Stimulated activated CD4-positive, alpha-beta T cell treated with anti-CD3 and anti-CD28 coated beads, Interleukin-4, amount 100 ng/mL, for 4 hours (primary cell): Measurements from ENCODE around the gene CETN2.
"Not testable (repeated sequence)": the region's sequence is repeated elsewhere in the genome, so short reads cannot be mapped to it uniquely, and the experiment has no call there.

Source experiments
- DNase-seq, 2 experiments: peaks; one replicate each; pipeline ENCODE4 v3.0.0-alpha.2; 2020

CETN2 gene

DNA sequence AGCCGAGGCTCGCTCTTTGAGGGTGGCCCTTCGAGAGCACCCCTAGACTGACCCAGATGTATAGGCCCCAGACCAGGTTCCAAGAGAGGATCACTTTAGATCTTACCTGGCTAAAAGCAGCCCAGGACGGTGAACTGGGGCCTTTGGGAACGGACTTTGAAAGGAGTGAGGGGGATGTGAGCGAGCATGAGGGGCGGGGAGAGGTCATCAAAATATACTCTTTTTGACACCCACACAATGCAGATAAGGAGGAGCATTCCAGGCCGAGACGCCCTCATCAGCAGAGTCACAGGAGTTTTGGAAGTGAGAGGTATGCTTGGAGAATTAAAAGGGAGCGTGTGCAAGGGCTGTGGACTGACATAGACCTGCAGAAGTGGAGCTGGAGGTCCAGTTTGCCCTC lies 834 bp upstream of the CETN2 start:
- no peak for DNase-seq

DNA sequence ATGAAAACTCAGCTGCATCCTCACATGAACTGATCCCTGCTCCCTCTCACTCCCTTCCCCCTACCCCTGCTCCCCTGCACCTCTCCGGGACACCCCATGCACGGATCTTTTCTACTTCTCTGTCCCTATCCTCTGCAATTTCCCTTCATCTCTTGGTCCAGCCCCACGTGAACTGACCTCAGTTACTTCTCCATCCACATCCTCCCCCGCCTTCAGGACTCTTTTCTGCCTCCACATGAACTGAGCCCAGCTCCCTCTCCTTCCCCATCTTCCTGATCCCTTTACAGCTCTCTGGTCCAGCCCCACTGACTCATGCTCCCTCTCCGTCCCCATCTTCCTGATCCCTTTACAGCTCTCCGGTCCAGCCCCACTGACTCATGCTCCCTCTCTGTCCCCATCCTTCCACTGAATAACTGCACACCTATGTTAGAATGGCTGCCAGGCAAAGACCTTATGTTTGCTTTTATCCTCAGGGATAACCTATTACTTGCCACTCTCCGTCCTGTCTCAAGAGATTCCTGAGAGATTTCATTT lies 5.6 kb downstream of the CETN2 start:
- no peak for DNase-seq

- DNase-seq = no peak
These were observed 6.9 kb downstream of the CETN2 start for GRCh38 chrX:152823657-152824056.

DNA sequence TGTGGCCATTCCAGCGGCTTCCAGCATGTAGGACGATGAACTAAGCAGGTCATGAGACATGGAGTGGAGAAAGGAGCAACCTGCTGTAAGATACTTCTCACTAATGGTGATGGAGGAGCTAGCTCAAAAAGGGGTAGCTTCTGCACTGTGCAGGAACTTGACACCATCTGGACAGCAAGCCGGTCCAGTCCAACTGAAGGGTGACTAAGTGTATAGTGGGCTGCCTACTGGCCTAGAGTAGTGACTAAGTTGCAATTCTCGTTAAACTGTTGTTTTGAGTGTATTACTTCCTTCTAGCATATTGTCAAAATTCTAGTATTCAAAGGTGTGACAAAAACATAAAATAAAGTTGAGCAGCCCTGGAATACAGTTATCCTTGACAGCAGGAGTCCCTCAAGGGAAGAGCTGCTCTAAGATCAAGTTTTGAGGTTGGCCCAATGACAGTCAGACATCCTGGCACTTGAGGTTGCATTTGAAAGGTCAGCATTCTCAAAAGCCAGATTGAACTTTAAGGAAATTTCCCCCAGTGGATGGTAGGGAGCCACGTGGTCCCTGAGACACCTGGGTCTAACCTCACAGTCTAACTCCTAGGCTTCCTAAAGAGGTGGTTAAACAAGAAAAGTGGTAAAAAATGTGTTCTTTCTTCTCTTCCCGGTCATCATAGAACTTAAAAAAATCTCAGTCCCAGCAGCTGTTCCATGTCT lies 8.0 kb downstream of the CETN2 start:
- no peak for DNase-seq

- DNase-seq = no peak
These were observed 9.3 kb downstream of the CETN2 start for GRCh38 chrX:152821145-152821765.

- no peak for DNase-seq
These were observed 10.8 kb downstream of the CETN2 start for GRCh38 chrX:152819732-152820131.

DNA sequence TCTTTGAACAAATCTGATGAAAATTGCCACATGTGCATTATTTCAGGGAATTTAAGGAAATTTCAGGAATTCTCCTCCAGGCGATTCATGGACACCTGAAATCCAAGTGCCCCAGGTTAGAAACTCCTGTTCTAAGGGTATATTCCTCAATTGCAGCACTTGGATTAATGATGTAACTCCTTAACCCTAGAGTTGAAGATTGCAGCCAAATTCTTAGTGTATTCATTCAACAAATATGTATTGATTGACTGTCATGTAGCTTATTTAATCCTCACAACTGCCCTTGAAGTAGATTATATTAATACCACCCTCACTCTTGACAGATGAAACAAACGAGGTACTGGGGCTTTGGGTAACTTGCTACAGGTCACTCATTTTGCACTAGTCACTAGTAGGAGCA lies 11.3 kb downstream of the CETN2 start:
- DNase-seq = no peak

DNA sequence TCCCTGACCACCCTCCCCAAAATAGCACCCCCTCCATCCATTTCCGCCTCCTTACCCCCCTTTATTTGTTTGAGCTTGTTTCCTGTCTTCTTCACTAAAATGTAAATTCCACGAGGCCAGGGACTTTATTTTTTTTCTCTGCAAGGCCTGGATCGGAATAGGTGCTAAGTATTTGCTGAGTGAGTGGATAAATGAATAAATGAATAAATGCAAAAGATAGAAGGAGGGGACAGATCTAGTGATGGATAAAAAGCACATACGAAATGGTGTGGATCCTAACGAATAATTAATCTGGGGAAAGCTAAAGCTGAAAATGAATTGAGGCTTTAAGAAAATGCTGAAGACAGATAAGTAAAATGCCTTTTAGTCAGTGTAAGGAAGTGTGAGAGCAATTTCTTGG lies 12.2 kb downstream of the CETN2 start:
- no peak for DNase-seq

DNA sequence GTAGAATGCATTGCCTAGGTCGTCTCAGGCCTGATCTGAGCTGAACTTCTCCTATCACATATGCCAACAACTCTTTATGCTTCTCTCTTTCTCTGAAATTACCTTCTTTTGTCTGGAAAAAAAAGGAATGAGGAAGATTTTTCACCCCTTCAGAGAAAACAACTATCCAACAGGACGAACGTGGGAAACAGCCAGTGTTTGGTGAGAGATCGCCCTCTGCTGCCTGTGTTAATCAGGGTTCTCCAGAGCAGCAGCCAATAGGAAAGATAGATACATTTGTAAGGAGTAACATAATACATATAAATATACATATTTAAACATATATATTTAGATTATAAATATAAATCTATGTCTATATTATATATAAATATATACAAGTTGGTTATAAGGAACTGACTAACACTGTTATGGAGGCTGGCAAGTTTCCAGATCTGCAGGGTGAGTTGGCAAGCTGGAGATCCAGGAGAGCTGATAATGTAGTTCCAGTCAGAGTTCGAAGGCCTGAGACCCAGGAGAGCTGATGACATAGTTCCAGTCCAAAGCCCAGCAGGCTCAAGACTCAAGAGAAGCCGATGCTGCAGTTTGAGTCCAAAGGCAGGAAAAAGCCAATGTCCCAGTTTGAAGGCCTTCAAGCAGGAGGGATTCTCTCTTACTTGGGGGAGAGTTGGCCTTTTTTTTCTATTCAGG lies 13.3 kb downstream of the CETN2 start:
- no peak for DNase-seq

DNA sequence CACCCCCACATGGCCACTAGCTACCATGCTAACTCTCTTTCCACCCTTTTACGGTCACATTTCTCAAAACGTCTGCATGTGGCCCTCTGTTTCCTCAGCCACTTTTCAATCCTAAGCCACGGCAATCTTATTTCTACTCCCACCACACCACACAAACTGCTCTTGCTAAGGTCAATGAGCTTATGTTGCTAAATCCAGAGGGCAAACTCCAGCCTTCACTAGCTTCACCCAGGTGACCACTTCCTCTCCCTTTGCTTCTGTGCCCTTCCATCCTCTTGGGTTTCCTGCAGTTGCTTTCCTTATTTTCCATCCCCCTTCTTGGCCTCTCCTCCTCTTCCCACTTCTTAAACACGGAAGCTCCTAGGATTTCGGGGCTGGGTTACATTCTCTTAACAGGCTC lies 16.5 kb downstream of the CETN2 start:
- DNase-seq = no peak

- no peak for DNase-seq
These were observed 17.4 kb downstream of the CETN2 start for GRCh38 chrX:152813206-152813605.

- no peak for DNase-seq
These were observed 20.2 kb downstream of the CETN2 start for GRCh38 chrX:152810403-152810802.

DNA sequence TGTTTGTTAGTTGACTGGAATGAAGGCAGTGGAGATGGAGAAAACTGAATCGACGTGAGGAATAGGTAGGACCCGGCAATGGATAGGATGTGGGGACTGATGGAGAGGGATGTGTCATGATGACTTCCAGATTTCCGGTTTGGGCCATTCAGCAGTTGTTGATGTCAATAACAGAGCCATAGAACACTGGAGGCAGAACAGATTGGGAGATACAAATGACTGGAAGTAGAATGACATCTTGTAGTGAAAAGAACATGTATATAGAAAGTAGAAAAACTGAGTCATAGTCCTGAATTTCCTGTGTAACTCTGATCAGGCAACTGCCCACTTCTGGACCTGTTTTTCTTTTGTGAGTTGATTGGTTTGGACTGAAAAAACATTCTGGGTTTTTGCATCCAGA lies 24.5 kb downstream of the CETN2 start:
- DNase-seq = no peak

DNA sequence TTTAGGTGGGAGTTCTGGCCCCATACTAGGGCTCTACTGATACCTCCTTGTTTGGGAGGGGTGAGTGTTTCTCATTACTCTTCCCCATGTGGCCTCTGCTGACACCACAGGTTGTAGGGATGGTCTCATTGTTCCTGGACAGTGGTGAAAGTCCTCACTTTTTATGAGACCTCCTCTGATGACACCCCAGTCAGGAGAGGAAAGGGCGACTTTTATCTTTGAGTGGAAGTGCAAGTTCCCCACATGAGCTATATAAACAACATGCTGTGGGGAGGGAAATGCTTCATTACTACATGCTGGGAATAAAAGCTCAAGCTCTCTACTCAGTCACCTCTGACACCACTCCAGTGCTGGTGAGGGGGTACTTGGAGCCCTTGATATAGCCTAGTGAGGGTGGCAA lies 31.6 kb downstream of the CETN2 start:
- DNase-seq = no peak

DNA sequence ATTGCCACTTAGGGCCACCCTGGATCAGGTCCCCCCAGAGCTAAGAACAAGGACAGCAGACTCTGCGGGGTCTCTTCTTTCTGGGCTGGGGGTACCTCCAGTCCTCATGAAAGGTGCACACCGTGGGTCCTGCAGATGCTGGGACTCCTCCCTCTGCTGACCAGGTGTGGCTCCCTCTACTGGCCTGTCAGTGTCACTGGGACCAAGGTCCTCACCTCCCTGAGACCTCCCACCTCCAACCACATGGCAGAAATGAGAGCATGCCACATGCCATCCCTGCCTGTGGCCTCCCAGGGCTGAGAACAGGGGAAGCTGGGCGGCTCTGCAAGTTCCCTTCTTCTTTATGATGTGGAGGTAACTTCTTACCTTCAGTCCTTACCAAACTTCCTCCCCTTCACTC lies 43.5 kb downstream of the CETN2 start:
- DNase-seq = not testable (repeated sequence)
